Suprapubic skin (tissue), 4 donors: ENCODE data around the gene PDCD6IP. TPM values are rescaled to one million over a fixed set of nuclear protein-coding genes. Genes with fewer than 3 reads are reported as not detected.

Experiments used
- DNase-seq, 2 donors: peaks; one replicate each; pipeline ENCODE4 v3.0.0-alpha.2; 2019; ENCODE audit warnings: low spot score in 2 of 2
- H3K27ac ChIP-seq: fragments of 200-600 bp; sonication (generic); one replicate; pipeline ENCODE4 v1.5.1; 2019
- H3K27me3 ChIP-seq: fragments of 200-600 bp; sonication (generic); one replicate; pipeline ENCODE4 v1.5.1; 2019
- H3K36me3 ChIP-seq: fragments of 200-600 bp; sonication (generic); one replicate; pipeline ENCODE4 v1.5.1; 2019
- H3K4me1 ChIP-seq: fragments of 200-600 bp; sonication (generic); one replicate; pipeline ENCODE4 v1.5.1; 2019
- H3K4me3 ChIP-seq: fragments of 200-600 bp; sonication (generic); one replicate; pipeline ENCODE4 v1.5.1; 2019; ENCODE audit warnings: mild to moderate bottlenecking
- H3K9me3 ChIP-seq: fragments of 200-600 bp; sonication (generic); one replicate; pipeline ENCODE4 v1.5.1; 2019
- EP300 ChIP-seq: sonication (generic); formaldehyde crosslinking; IDR thresholded peaks from one replicate; pipeline ENCODE4 v1.6.1; 2017; ENCODE audit warnings: antibody characterized with exemption
- POLR2A ChIP-seq, 2 donors: fragments of 450-650 bp; IDR thresholded peaks; one replicate each; pipeline ENCODE4 v1.6.1; 2017; ENCODE audit warnings: antibody characterized with exemption in 2 of 2, mild to moderate bottlenecking in 2 of 2, moderate library complexity in 2 of 2
- POLR2AphosphoS5 ChIP-seq, 3 donors: sonication (generic); formaldehyde crosslinking; IDR thresholded peaks; one replicate each; pipeline ENCODE4 v1.6.1; 2017; ENCODE audit warnings: antibody characterized with exemption in 3 of 3
- WGBS: methylation state at CpG from one replicate; pipeline ENCODE4 v1.1.5; 2018; 5-methylcytosine and 5-hydroxymethylcytosine counted together
- total RNA-seq, 4 donors: library from RNA; depleted of rRNA; stranded (reverse); fragments of >200 nt; gene quantifications; one replicate each; pipeline ENCODE4 v1.1.0, GENCODE V29; 2016
- TF ChIP-seq, protein P1 (sequence below), 2 donors: fragments of 200-600 bp in 1 of 2; fragments of 450-650 bp in 1 of 2; sonication (generic) in 1 of 2; IDR thresholded peaks; one replicate each; pipeline ENCODE4 v1.5.1; 2016 to 2019; ENCODE audit warnings: antibody characterized with exemption in 2 of 2, mild to moderate bottlenecking in 1 of 2, moderate library complexity in 1 of 2

PDCD6IP gene
- total RNA-seq, 4 donors from 2014 or later, result 117 to 174 (median 135) TPM

DNA sequence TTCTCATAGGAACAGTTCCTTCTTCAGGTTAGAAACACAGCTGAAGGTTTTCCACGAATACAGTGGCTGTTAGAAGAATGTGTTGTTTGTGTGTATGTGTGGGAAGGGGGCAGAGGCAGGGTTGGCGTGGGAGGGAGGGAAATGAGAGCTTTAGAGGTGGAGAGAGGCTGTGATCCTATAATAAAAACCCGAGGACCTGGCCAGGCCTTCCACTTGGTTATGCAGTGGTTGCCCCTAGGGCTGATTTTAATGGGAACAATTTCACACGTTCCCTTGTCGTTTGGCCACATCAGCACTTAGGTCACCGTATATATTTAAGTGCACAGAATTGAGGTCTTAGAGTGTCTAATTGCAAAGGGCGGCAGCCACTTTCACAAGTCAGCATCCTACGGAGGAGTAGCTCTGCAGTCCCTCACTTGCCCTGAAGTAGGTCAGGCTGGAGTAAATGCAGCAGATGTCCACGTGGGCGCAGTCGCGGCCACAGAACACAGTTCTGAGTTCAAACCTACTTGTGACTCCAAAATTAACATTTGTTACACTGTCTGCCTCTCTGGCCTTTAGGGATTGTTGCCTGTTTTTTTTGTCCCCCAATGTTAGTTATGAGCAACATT is 85.6 kb downstream of the PDCD6IP start:
- no peak for DNase-seq
- H3K4me1 ChIP-seq, result peaks cover 8% of the 10 kb centered on the region
- no peaks in the 10 kb centered on the region for H3K36me3 ChIP-seq
- H3K27me3 ChIP-seq, result no peaks in the 10 kb centered on the region
- 26% methylated on average over 12 of the region's 12 CpGs for WGBS
- H3K4me3 ChIP-seq, result peak overlapping the region; percentile 2
- no peak overlapping the region for H3K27ac ChIP-seq
- TF ChIP-seq POLR2A (IDR thresholded peaks at IDR 0.05) (no peak), POLR2AphosphoS5 (IDR thresholded peaks at IDR 0.05) (no peak), EP300 (no peak)
- TF ChIP-seq, protein P1, sequence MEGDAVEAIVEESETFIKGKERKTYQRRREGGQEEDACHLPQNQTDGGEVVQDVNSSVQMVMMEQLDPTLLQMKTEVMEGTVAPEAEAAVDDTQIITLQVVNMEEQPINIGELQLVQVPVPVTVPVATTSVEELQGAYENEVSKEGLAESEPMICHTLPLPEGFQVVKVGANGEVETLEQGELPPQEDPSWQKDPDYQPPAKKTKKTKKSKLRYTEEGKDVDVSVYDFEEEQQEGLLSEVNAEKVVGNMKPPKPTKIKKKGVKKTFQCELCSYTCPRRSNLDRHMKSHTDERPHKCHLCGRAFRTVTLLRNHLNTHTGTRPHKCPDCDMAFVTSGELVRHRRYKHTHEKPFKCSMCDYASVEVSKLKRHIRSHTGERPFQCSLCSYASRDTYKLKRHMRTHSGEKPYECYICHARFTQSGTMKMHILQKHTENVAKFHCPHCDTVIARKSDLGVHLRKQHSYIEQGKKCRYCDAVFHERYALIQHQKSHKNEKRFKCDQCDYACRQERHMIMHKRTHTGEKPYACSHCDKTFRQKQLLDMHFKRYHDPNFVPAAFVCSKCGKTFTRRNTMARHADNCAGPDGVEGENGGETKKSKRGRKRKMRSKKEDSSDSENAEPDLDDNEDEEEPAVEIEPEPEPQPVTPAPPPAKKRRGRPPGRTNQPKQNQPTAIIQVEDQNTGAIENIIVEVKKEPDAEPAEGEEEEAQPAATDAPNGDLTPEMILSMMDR (IDR thresholded peaks at IDR 0.05), result no peak
- no peaks in the 10 kb centered on the region for H3K9me3 ChIP-seq

DNA sequence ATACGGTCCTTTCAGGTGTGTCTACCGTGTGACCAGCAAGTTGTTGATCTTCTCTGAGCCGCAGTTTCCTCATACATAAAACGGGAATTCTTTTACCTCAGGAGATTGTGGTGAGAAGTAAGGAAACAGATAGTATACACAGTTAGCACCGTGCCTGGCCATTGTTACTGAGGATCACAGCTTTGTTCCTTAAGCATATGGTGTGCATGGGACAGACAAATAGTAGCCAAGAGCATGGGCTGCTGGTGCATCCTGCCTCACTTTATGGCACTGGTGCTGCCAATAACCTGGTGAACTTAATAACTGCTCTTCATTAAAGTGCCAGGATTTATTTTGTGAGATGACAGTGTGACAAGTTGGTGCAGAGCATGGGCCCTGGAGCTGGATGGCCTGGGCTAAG is 86.3 kb downstream of the PDCD6IP start:
- 50% methylated on average over 5 of the region's 5 CpGs for WGBS
- TF ChIP-seq POLR2AphosphoS5 (IDR thresholded peaks at IDR 0.05) (no peak), POLR2A (IDR thresholded peaks at IDR 0.05) (no peak), EP300 (no peak)
- TF ChIP-seq, protein P1 (IDR thresholded peaks at IDR 0.05), result no peak
- H3K27me3 ChIP-seq, result no peaks in the 10 kb centered on the region
- H3K4me3 ChIP-seq, result no peak overlapping the region
- H3K4me1 ChIP-seq, result peaks cover 8% of the 10 kb centered on the region
- DNase-seq, result no peak
- H3K9me3 ChIP-seq, result no peaks in the 10 kb centered on the region
- no peaks in the 10 kb centered on the region for H3K36me3 ChIP-seq
- H3K27ac ChIP-seq, result no peak overlapping the region

DNA sequence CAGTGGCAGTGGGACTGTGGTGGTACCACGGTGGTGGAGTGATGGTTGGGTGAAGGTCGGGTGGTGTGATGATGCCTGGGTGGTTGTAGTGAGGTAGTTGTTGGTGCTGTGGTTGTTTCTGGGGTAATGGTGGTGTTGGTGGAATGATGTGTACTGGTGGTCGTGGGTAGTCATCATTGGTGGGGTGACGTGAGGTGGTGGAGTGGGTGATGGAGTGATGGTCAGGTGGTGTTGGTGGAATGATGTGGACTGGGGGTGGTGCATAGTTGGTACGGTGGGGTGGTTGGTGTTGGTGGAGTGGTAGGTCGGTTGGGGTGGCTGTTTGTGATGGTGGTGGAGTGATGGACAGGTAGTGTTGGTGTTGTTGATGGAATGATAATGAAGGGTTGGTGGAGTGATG is 87.1 kb downstream of the PDCD6IP start:
- Histone ChIP-seq H3K9me3 (no peaks in the 10 kb centered on the region), H3K4me1 (peaks cover 8% of the 10 kb centered on the region), H3K36me3 (no peaks in the 10 kb centered on the region), H3K4me3 (no peak overlapping the region), H3K27ac (no peak overlapping the region), H3K27me3 (no peaks in the 10 kb centered on the region)
- 70% methylated on average over 6 of the region's 6 CpGs for WGBS
- no peak for TF ChIP-seq POLR2AphosphoS5 (IDR thresholded peaks at IDR 0.05)
- no peak for TF ChIP-seq POLR2A (IDR thresholded peaks at IDR 0.05)
- TF ChIP-seq, protein P1 (IDR thresholded peaks at IDR 0.05), result no peak
- no peak for TF ChIP-seq EP300
- DNase-seq, result no peak

DNA sequence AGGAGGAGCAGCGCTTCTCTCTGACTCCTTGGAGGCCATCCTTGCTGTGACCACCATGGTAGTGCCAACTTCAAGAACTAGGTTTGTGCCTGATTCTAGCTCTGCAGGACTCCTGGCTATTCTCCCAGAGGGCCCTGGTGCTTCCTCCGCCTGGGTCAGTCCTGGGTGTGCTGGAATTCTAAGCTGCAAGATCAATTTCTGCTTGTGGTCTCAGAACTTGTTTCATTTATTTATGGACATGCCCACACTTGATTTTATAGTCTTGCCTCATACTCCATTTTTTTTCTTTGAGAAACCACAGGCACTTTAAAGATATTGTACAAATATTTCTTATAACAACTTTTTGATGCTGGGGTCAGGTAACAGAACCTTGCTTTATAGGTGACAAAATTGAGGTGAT is 87.6 kb downstream of the PDCD6IP start:
- TF ChIP-seq, protein P1 (IDR thresholded peaks at IDR 0.05), result no peak
- no peak for TF ChIP-seq POLR2A (IDR thresholded peaks at IDR 0.05)
- no peak for TF ChIP-seq POLR2AphosphoS5 (IDR thresholded peaks at IDR 0.05)
- no peak for TF ChIP-seq EP300
- no peaks in the 10 kb centered on the region for H3K9me3 ChIP-seq
- WGBS, result 87% methylated on average over 2 of the region's 2 CpGs

DNA sequence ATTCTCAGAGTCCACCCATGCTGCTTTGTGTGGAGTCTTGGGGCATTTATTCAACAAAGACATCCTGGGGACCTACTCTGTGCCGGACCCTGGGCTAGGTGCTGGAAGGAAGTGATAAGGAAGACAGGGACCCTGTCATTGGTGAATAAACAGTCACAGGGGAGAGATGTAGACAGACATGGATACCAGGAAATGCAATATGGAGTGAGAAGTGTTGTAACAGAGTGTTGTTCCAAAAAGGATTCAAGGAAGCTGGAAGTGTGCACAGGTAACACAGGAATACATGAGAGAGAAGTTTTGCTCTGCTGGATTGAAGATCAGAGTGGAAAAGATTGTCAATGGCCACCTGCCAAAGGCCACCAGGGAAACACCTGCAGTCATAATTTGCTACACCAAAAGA is 89.0 kb downstream of the PDCD6IP start:
- H3K27me3 ChIP-seq, result no peaks in the 10 kb centered on the region
- no peak for DNase-seq
- H3K36me3 ChIP-seq, result no peaks in the 10 kb centered on the region
- no peak overlapping the region for H3K27ac ChIP-seq
- no peaks in the 10 kb centered on the region for H3K9me3 ChIP-seq
- TF ChIP-seq EP300 (no peak), POLR2A (IDR thresholded peaks at IDR 0.05) (no peak), POLR2AphosphoS5 (IDR thresholded peaks at IDR 0.05) (no peak)
- TF ChIP-seq, protein P1 (IDR thresholded peaks at IDR 0.05), result no peak
- WGBS, result 89% methylated on average over 1 of the region's 1 CpG
- H3K4me1 ChIP-seq, result peaks cover 8% of the 10 kb centered on the region
- no peak overlapping the region for H3K4me3 ChIP-seq

More for the DNA sequence above, 87.6 kb downstream of the PDCD6IP start:
- no peaks in the 10 kb centered on the region for H3K27me3 ChIP-seq
- no peak for DNase-seq
- no peaks in the 10 kb centered on the region for H3K36me3 ChIP-seq
- H3K4me3 ChIP-seq, result no peak overlapping the region
- H3K27ac ChIP-seq, result no peak overlapping the region
- H3K4me1 ChIP-seq, result peaks cover 8% of the 10 kb centered on the region
